ENCODE data around the gene LRGUK.

GRCh38 chr7:134284952-134285351 is 157.8 kb downstream of the LRGUK start:
- no peak for TF ChIP-seq CTCF (IDR thresholded peaks at IDR 0.05; ENCODE audit: low read length)
- TF ChIP-seq EZH2 (IDR thresholded peaks at IDR 0.05; ENCODE audit: borderline replicate concordance, low read length): no peak

All from OCI-LY1 (cell line).